Parathyroid adenoma (tissue), 2 donors: Measurements from ENCODE around the gene INAVA.
A peak's percentile ranks its signal among the peaks of the same experiment; 100 is the strongest.

Experiments used
- H2AFZ ChIP-seq: fragments of 300-600 bp; sonication (generic); one replicate; pipeline ENCODE4 v1.7.0; 2017; ENCODE audit warnings: antibody characterized with exemption, mild to moderate bottlenecking
- H3K27ac ChIP-seq: fragments of 300-600 bp; sonication (generic); one replicate; pipeline ENCODE4 v1.7.0; 2017
- H3K27me3 ChIP-seq: fragments of 300-600 bp; sonication (generic); one replicate; pipeline ENCODE4 v1.7.0; 2017; ENCODE audit warnings: low read length; ENCODE audit not compliant: control insufficient read depth, insufficient read depth
- H3K36me3 ChIP-seq: fragments of 300-600 bp; sonication (generic); one replicate; pipeline ENCODE4 v1.7.0; 2017; ENCODE audit warnings: low read length; ENCODE audit not compliant: control insufficient read depth, insufficient read depth
- H3K4me1 ChIP-seq: fragments of 300-600 bp; sonication (generic); one replicate; pipeline ENCODE4 v1.7.0; 2017; ENCODE audit warnings: control low read depth
- H3K4me2 ChIP-seq: fragments of 300-600 bp; sonication (generic); one replicate; pipeline ENCODE4 v1.7.0; 2017; ENCODE audit warnings: low read length
- H3K4me3 ChIP-seq: fragments of 300-600 bp; sonication (generic); one replicate; pipeline ENCODE4 v1.7.0; 2017; ENCODE audit warnings: low read depth, low read length
- H3K79me2 ChIP-seq: fragments of 300-600 bp; sonication (generic); one replicate; pipeline ENCODE4 v1.7.0; 2017; ENCODE audit warnings: control low read depth
- H3K9ac ChIP-seq: fragments of 300-600 bp; sonication (generic); one replicate; pipeline ENCODE4 v1.7.0; 2017; ENCODE audit warnings: mild to moderate bottlenecking
- H3K9me3 ChIP-seq: fragments of 300-600 bp; sonication (generic); one replicate; pipeline ENCODE4 v1.7.0; 2017; ENCODE audit warnings: low read length; ENCODE audit not compliant: control insufficient read depth
- TF ChIP-seq, protein P1 (sequence below): fragments of 300-600 bp; sonication (generic); IDR thresholded peaks from one replicate; pipeline ENCODE4 v1.7.0; 2017; ENCODE audit warnings: antibody characterized with exemption, mild to moderate bottlenecking
- donor health status: primary hyperparathyroidism.

Gene INAVA

DNA sequence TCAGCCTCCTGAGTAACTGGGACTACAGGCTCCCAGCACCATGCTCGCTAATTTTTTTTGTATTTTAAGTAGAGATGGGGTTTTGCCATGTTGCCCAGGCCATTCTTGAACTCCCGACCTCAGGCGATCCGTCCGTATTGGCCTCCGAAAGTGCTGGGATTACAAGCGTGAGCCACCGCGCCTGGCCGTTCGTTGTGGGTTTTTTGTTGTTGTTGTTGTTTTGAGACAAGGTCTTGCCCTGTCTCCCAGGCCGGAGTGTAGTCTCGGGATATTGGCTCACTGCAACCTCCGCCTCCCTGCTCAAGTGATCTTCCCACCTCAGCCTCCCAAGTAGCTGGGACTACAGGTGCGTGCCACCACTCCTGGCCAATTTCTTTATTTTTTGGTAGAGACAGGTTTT, 4.7 kb upstream of the INAVA start:
- no peaks in the 10 kb centered on the region for H3K36me3 ChIP-seq
- H3K9me3 ChIP-seq: no peaks in the 10 kb centered on the region
- no peak overlapping the region for H3K4me3 ChIP-seq
- H3K27me3 ChIP-seq: peaks cover 3% of the 10 kb centered on the region
- no peak overlapping the region for H2AFZ ChIP-seq
- no peaks in the 10 kb centered on the region for H3K4me1 ChIP-seq
- H3K9ac ChIP-seq: no peak overlapping the region
- no peaks in the 10 kb centered on the region for H3K79me2 ChIP-seq
- H3K27ac ChIP-seq: no peak overlapping the region
- no peak overlapping the region for H3K4me2 ChIP-seq
- TF ChIP-seq, protein P1, sequence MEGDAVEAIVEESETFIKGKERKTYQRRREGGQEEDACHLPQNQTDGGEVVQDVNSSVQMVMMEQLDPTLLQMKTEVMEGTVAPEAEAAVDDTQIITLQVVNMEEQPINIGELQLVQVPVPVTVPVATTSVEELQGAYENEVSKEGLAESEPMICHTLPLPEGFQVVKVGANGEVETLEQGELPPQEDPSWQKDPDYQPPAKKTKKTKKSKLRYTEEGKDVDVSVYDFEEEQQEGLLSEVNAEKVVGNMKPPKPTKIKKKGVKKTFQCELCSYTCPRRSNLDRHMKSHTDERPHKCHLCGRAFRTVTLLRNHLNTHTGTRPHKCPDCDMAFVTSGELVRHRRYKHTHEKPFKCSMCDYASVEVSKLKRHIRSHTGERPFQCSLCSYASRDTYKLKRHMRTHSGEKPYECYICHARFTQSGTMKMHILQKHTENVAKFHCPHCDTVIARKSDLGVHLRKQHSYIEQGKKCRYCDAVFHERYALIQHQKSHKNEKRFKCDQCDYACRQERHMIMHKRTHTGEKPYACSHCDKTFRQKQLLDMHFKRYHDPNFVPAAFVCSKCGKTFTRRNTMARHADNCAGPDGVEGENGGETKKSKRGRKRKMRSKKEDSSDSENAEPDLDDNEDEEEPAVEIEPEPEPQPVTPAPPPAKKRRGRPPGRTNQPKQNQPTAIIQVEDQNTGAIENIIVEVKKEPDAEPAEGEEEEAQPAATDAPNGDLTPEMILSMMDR: no peak

DNA sequence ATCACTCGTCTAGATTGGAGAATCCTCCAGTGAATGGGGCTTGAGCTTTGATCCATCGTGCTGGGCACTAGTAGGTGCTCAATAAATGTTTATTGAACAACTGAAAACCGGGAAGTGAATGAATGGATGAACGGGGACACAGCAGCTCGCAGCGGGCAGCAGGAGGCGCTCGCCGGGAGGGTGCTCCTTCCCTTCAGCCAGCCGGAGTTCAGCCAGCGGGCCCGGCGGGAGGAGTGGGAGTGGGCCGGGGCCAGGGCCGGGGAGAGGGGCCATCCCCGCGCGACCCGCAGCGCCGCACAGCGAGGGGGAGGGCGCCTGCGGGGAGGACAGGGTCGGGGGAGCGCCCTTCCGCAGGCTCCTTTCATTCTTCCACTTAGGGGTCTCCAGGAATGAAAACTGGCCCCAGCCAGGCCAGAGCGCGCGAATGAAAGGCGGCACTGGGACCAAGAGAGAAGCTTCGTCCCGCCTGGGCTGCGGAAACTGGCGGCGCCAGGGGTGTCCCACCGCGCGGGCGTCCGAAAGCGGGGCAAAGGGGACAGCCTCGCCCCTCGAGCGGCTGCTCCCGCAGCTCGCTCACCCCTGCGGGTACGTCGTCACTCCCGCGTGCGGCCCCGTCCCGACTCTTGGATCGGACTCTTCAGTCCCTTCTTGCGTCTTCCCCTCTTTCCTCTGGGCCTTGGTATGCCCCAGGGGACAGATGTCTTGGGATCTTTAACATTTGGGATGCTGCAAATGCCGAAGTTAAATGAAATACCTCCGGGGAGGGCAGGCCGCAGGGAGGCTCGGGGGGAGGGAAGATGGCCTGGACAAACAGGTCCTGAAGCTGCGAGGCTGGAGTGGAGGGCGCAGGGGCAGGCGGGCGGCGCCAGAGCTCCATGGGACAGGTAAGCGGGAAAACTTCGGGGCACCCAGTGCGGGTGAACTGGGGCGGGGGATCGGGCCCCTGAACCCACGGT, 3.6 kb upstream of the INAVA start:
- Histone ChIP-seq H3K9ac (no peak overlapping the region), H3K4me1 (no peaks in the 10 kb centered on the region), H3K36me3 (no peaks in the 10 kb centered on the region), H3K4me2 (peak overlapping the region; percentile 96), H3K9me3 (no peaks in the 10 kb centered on the region), H3K27ac (no peak overlapping the region), H3K4me3 (peak overlapping the region; percentile 57), H3K27me3 (peaks cover 3% of the 10 kb centered on the region), H3K79me2 (no peaks in the 10 kb centered on the region), H2AFZ (peak overlapping the region; percentile 77)
- TF ChIP-seq, protein P1: no peak

GRCh38 chr1:200891774-200892157, 2.9 kb upstream of the INAVA start:
- Histone ChIP-seq H3K9me3 (no peaks in the 10 kb centered on the region), H3K4me1 (no peaks in the 10 kb centered on the region), H3K36me3 (no peaks in the 10 kb centered on the region), H3K27me3 (peaks cover 3% of the 10 kb centered on the region), H2AFZ (peak overlapping the region; percentile 77), H3K4me3 (no peak overlapping the region), H3K79me2 (no peaks in the 10 kb centered on the region), H3K4me2 (peak overlapping the region; percentile 96), H3K27ac (no peak overlapping the region), H3K9ac (no peak overlapping the region)
- TF ChIP-seq, protein P1: no peak

- no peaks in the 10 kb centered on the region for H3K4me1 ChIP-seq
- H3K79me2 ChIP-seq: no peaks in the 10 kb centered on the region
- H3K27ac ChIP-seq: no peak overlapping the region
- H3K36me3 ChIP-seq: no peaks in the 10 kb centered on the region
- H3K27me3 ChIP-seq: peaks cover 3% of the 10 kb centered on the region
- TF ChIP-seq, protein P1: no peak
- H3K4me2 ChIP-seq: no peak overlapping the region
- H3K9me3 ChIP-seq: no peaks in the 10 kb centered on the region
- no peak overlapping the region for H3K9ac ChIP-seq
- H3K4me3 ChIP-seq: no peak overlapping the region
- H2AFZ ChIP-seq: no peak overlapping the region
Measured at GRCh38 chr1:200892546-200892945, 2.2 kb upstream of the INAVA start.
